Fibroblast of the aortic adventitia (primary cell): Measurements from ENCODE around the gene HK3. TPM values are rescaled to one million over a fixed set of nuclear protein-coding genes. Genes with fewer than 3 reads are reported as not detected.

Experiments
- DNase-seq: peaks from one replicate; pipeline ENCODE4 v3.0.0-alpha.2; 2010; ENCODE audit warnings: low read depth
- H3K4me3 ChIP-seq: 2 replicates; pipeline ENCODE4 v1.5.1; 2011; ENCODE audit warnings: low read depth, mild to moderate bottlenecking, control low read depth, low read length, moderate library complexity
- CTCF ChIP-seq: IDR thresholded peaks from 2 replicates; pipeline ENCODE4 v1.5.1; 2011; ENCODE audit warnings: mild to moderate bottlenecking, low read length, control low read depth, inconsistent platforms; ENCODE audit not compliant: insufficient read depth
- total RNA-seq: library from RNA; depleted of rRNA; stranded (reverse); fragments of >200 nt; gene quantifications from 2 replicates; pipeline ENCODE4 v1.2.3, GENCODE V29; 2012; ENCODE audit warnings: low replicate concordance

Gene HK3
- total RNA-seq, 1 donor = not detected

- no peak for DNase-seq
- no peak overlapping the region for H3K4me3 ChIP-seq
- TF ChIP-seq CTCF = no peak
These were observed 20.1 kb downstream of the HK3 start for GRCh38 chr5:176878906-176879662.

GRCh38 chr5:176878463-176878862 lies 20.7 kb downstream of the HK3 start:
- DNase-seq = no peak
- no peak overlapping the region for H3K4me3 ChIP-seq
- TF ChIP-seq CTCF = no peak

GRCh38 chr5:176877793-176878331 lies 21.3 kb downstream of the HK3 start:
- TF ChIP-seq CTCF = no peak
- DNase-seq = no peak
- H3K4me3 ChIP-seq = no peak overlapping the region

GRCh38 chr5:176876506-176877431 lies 22.4 kb downstream of the HK3 start:
- DNase-seq = no peak
- no peak overlapping the region for H3K4me3 ChIP-seq
- no peak for TF ChIP-seq CTCF

GRCh38 chr5:176875783-176876505 lies 23.2 kb downstream of the HK3 start:
- no peak for DNase-seq
- TF ChIP-seq CTCF = no peak
- H3K4me3 ChIP-seq = no peak overlapping the region

GRCh38 chr5:176875014-176875550 lies 24.1 kb downstream of the HK3 start:
- H3K4me3 ChIP-seq = no peak overlapping the region
- no peak for DNase-seq
- no peak for TF ChIP-seq CTCF
